ENCODE measurements around the gene ZDHHC14.

DNA sequence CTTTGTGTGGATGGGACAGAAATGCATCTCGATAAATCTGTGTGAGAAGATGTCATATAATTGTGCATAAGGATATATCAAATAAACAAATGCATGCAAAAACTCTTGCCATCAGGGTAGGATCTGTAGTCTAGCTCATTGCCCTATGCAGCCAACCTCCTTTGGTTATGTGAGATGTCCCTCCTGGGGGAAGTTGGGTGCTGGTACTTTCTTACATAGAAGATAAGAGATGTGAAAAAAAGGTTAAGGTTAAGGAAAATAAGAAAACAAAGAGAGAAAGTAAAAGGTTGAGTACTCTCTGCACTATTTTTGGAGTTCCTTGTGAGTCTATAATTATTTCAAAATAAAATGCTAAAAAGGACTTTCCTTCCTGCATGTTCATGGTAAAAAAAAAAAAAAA is 30.4 kb downstream of the ZDHHC14 start:
- TF ChIP-seq NPAS2 (CRISPR knock-in tag; IDR thresholded peaks at IDR 0.05; ENCODE audit: borderline replicate concordance) (no peak), ESRRA (IDR thresholded peaks at IDR 0.05; ENCODE audit: borderline replicate concordance, low read length) (no peak), BHLHE40 (IDR thresholded peaks at IDR 0.05; ENCODE audit: low read depth, low read length) (no peak), EP300 (IDR thresholded peaks at IDR 0.05) (no peak), POLR2AphosphoS2 (conservative IDR thresholded peaks at IDR 0.05; ENCODE audit: low read length) (no peak), POLR2A (IDR thresholded peaks at IDR 0.05; ENCODE audit: low read length) (no peak), ZSCAN20 (CRISPR knock-in tag; IDR thresholded peaks at IDR 0.05) (no peak), JUN (IDR thresholded peaks at IDR 0.05) (no peak), CHD2 (IDR thresholded peaks at IDR 0.05; ENCODE audit: low read length, partially characterized antibody) (no peak), KDM1A (IDR thresholded peaks at IDR 0.05; ENCODE audit: low read depth) (no peak)
- TF ChIP-seq, protein P1, sequence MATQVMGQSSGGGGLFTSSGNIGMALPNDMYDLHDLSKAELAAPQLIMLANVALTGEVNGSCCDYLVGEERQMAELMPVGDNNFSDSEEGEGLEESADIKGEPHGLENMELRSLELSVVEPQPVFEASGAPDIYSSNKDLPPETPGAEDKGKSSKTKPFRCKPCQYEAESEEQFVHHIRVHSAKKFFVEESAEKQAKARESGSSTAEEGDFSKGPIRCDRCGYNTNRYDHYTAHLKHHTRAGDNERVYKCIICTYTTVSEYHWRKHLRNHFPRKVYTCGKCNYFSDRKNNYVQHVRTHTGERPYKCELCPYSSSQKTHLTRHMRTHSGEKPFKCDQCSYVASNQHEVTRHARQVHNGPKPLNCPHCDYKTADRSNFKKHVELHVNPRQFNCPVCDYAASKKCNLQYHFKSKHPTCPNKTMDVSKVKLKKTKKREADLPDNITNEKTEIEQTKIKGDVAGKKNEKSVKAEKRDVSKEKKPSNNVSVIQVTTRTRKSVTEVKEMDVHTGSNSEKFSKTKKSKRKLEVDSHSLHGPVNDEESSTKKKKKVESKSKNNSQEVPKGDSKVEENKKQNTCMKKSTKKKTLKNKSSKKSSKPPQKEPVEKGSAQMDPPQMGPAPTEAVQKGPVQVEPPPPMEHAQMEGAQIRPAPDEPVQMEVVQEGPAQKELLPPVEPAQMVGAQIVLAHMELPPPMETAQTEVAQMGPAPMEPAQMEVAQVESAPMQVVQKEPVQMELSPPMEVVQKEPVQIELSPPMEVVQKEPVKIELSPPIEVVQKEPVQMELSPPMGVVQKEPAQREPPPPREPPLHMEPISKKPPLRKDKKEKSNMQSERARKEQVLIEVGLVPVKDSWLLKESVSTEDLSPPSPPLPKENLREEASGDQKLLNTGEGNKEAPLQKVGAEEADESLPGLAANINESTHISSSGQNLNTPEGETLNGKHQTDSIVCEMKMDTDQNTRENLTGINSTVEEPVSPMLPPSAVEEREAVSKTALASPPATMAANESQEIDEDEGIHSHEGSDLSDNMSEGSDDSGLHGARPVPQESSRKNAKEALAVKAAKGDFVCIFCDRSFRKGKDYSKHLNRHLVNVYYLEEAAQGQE (IDR thresholded peaks at IDR 0.05) = no peak
- TF ChIP-seq, protein P2, sequence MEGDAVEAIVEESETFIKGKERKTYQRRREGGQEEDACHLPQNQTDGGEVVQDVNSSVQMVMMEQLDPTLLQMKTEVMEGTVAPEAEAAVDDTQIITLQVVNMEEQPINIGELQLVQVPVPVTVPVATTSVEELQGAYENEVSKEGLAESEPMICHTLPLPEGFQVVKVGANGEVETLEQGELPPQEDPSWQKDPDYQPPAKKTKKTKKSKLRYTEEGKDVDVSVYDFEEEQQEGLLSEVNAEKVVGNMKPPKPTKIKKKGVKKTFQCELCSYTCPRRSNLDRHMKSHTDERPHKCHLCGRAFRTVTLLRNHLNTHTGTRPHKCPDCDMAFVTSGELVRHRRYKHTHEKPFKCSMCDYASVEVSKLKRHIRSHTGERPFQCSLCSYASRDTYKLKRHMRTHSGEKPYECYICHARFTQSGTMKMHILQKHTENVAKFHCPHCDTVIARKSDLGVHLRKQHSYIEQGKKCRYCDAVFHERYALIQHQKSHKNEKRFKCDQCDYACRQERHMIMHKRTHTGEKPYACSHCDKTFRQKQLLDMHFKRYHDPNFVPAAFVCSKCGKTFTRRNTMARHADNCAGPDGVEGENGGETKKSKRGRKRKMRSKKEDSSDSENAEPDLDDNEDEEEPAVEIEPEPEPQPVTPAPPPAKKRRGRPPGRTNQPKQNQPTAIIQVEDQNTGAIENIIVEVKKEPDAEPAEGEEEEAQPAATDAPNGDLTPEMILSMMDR (IDR thresholded peaks at IDR 0.05) = no peak
- TF ChIP-seq, protein P3, sequence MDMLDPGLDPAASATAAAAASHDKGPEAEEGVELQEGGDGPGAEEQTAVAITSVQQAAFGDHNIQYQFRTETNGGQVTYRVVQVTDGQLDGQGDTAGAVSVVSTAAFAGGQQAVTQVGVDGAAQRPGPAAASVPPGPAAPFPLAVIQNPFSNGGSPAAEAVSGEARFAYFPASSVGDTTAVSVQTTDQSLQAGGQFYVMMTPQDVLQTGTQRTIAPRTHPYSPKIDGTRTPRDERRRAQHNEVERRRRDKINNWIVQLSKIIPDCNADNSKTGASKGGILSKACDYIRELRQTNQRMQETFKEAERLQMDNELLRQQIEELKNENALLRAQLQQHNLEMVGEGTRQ (IDR thresholded peaks at IDR 0.05) = no peak
- TF ChIP-seq, protein P4, sequence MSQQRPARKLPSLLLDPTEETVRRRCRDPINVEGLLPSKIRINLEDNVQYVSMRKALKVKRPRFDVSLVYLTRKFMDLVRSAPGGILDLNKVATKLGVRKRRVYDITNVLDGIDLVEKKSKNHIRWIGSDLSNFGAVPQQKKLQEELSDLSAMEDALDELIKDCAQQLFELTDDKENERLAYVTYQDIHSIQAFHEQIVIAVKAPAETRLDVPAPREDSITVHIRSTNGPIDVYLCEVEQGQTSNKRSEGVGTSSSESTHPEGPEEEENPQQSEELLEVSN (IDR thresholded peaks at IDR 0.05; ENCODE audit: borderline replicate concordance, low read depth) = no peak

Data from A549 (cell line).